Right lung (tissue), 5 donors: Measurements from ENCODE around the gene LRRC34. TPM values are rescaled to one million over a fixed set of nuclear protein-coding genes. Genes with fewer than 3 reads are reported as not detected.

Experiments used
- DNase-seq, 2 donors: peaks; one replicate each; pipeline ENCODE4 v3.0.0-alpha.2; 2013
- polyA plus RNA-seq, 5 donors: library from polyadenylated mRNA; unstranded; fragments of 120-200 nt; gene quantifications; one replicate each; pipeline versions ENCODE4 v1.2.1 to v1.2.3, GENCODE V29; 2013; ENCODE audit warnings: inconsistent platforms in 1 of 5, low replicate concordance in 1 of 5; ENCODE audit not compliant: insufficient read length in 5 of 5, insufficient read depth in 1 of 5

LRRC34 gene
- polyA plus RNA-seq, 5 donors: 8.2 to 18.7 (median 15.7) TPM

DNA sequence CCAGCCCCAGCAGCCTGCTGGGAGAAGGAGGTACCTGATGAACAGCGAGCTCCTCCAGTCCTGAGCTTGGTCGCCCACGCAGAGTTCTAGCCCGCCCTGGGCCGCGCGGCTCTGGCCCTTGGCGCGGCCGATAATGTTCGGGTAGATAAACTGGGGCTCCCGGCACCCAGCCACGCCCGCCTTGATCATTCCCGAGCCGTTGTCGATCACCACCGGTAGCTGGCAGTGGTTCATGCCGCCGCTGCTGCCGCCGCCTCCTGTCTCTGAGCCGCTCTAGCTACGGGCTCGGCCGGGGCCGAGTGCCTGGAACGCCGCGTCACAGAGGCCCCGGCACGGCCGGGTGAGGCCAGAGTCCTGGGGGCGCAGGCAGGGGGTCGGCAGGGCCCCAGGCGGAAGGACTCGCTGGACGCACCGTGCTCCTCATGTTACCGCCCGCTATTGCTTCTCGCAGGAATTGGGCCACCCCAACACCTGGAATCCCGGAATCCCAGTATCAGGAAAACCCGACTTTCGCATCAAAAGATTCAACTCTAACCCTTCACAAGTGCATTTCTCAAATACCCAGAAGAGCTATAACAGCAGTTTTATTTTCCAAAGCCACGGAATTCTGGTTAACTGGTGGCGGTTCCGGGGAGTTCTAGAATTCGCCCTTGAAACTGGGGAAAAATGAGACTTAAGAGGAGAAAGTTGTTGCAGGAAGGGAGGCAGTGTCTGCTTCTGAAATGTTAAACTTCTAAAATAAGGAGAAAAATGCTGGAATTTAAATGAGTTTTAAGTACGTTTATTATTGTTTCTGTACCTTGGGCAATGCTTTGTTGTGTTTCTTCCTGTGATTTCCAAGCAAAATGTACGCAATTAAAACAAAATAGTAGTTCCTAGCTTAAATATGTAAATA, 43.2 kb downstream of the LRRC34 start, which contains the start of gene ACTRT3:
Gene ACTRT3, minus strand, starts transcription at position 275 of the 895 bp plus-strand sequence. Its CDS starts 41 bp downstream, at position 234.
- peak; percentile 51 to 68 for DNase-seq

- DNase-seq: peak; percentile 92 to 94
Observed at GRCh38 chr3:169764882-169765612, 47.7 kb downstream of the LRRC34 start, which contains the start of gene TERC. TERC (minus strand) TSS chr3:169765060.

DNA sequence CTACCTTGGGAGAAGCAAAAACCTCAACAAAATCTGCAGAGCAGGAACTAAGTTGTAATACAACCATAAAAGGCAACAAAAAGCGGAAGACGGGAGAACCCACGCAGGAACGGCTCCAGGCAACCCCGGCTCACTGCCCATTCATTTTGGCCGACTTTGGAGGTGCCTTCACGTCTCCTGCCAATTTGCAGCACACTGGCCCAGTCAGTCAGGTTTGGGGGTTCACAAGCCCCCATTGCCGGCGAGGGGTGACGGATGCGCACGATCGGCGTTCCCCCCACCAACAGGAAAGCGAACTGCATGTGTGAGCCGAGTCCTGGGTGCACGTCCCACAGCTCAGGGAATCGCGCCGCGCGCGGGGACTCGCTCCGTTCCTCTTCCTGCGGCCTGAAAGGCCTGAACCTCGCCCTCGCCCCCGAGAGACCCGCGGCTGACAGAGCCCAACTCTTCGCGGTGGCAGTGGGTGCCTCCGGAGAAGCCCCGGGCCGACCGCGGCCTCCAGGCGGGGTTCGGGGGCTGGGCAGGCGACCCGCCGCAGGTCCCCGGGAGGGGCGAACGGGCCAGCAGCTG, 48.3 kb downstream of the LRRC34 start:
- peak; percentile 56 to 72 for DNase-seq

GRCh38 chr3:169760479-169760878, 52.2 kb downstream of the LRRC34 start:
- no peak for DNase-seq

DNA sequence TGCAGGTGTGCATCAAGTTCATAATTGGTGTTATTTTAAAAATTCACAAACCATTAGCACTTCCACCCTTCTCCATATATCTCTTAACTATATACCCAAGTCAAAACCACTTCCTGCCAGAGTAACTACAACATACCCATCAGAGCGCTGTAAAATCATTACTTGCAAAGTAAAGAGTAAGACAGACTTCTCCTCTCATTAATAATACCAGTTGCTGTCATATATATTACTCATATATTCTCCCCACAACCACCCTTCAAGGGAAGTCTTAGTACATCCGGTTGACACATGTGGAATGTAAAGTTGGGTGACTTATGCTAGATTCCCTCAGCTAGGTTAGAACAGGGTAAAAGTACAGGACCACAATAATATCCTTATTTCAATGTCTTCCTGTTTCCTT, 53.4 kb downstream of the LRRC34 start:
- DNase-seq: no peak

- no peak for DNase-seq
Observed at GRCh38 chr3:169758359-169758994, 54.2 kb downstream of the LRRC34 start.

DNA sequence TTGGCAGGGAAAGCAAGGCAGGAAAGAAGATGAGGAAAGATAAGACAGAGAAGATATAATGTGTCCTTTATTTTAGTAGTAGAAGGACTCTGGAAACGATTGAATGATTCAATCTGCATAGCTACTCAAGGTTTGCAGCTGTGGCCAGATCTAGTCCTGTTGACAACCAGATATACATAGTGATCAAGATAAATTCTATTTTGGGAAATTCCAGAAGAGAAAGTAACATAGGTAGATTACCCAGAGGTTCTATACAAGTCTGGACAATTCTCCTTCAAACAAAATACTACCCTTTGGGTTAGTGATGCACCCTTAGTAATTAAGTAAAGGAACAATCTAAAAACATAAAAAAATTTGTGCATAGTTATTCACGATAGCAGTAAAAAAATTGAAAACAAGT, 57.2 kb downstream of the LRRC34 start:
- no peak for DNase-seq

DNA sequence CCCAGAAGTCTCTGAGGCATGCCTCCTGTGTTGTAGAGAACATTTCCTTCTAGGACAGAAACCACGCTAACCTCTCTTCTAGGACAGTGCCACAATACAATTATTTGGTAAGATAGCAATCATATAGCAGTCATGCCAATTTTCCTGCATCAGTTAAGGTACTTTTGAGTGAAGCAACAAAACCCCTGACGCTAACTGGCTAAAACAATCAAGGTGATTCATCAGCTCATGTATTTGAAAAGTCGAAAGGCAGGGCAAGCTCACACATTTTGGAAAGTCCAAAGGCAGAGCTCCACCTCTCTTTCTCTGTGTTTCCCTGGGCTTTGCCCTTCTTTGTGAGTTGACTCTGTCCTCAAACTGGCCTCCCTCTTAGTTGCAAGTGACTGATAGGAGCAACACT, 58.0 kb downstream of the LRRC34 start:
- DNase-seq: no peak

DNA sequence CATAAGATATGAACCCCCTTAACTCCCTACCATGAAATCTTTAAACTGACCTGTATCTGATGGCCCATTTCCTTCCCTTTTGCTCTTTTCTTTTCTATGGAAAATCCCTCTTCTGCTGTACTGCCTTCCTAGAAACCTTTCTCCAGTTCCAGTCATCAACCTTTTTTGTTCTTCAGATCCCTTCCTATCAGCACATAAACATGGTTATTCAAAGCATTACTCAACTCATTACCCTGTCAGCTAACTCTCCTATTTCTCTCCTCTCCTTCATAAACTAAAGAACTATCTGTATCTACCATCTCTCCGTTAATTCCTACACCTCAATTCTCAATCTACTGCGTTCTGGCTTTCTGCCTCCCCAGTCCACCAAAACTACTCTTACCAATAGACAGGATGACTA, 60.8 kb downstream of the LRRC34 start:
- no peak for DNase-seq

- no peak for DNase-seq
Observed at GRCh38 chr3:169750665-169751064, 62.0 kb downstream of the LRRC34 start.

DNA sequence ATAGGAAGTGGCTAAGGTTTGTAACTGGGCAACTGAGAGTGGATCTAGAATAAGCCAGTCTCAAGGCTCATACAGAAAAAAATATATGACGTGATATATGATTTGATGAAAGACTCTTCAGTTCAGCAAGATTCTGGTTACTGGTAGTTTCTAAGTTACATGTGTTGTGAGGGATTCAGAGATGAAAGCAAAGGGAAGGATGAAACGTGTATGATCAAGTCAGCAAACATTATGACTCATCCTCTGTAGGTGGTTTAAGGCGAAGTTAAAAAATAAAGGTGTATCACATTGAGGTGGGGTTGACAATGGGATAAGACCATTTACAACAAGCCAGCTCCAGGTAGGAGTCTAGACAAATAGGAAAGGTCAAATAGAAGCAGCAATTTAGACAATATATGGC, 64.0 kb downstream of the LRRC34 start:
- DNase-seq: no peak

DNA sequence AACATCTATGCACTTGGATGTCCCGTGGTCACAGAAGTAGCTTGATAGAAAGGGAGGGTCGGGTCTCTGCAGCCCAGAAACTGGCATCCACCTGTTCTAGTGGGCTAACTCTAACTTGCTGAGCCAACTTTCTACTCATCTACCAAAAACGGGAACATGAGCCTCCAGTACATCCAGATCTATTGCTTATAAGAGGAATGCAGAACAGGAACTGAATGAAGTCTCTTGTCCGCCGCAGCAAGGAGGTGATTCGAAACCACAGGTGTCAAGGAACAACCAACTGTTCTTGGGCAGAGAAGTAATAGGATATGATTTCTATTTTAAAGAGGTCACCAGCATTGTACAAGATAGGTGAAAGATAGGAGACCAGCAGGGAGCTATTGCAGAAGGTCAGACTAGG, 65.8 kb downstream of the LRRC34 start:
- no peak for DNase-seq

DNA sequence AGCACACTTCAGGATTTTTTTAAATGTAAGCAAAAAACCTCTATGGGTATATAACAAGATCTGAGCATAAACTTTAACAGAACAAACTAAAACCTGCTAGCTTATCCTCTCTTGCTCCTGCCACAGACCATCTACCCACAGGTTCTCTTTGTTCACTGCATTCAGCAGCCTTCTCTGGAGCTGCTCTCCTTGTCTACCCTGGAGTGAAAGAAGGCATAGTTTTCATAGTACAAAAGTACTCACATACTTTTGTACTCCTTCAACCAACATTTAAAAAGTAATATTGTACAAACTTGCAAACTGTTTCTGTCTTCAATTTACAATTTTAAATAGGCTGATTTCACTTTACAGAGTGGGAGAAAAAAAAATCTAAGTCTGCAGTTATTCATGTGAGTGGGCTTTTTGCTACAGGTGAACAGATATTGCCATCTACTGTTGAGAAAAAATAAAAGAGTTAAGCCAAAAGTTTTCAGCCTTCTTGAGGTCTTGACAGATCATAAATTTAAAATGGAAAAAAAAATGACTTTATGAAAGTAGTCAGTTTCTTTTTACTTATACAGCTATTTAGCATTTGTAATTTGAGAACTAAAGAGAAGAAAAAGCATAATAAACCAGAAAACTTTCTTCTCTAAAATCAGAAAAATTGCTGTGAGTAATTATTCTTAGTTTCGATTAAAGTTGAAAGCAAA, 68.2 kb downstream of the LRRC34 start:
- DNase-seq: peak in 1 of 2 donors; percentile 21

Other genes starting within 250 kb of the LRRC34 start
- gene MECOM, start 149.2 kb downstream of the LRRC34 start, polyA plus RNA-seq: 100 to 1,000 TPM in 4 of 5 donors, 10 to 100 TPM in 1; 98.0 to 171 (median 154) TPM
- gene TERC, start 47.8 kb downstream of the LRRC34 start, polyA plus RNA-seq: under 1 TPM in 1 of 5 donors, not detected in 4; 0.46 TPM
- 1 to 10 TPM; 2.1 to 3.5 (median 2.3) TPM for gene ACTRT3, start 43.3 kb downstream of the LRRC34 start, polyA plus RNA-seq
- 10 to 100 TPM; 23.3 to 38.5 (median 32.0) TPM for gene MYNN, start 39.5 kb downstream of the LRRC34 start, polyA plus RNA-seq
- under 1 TPM in 3 of 5 donors, not detected in 2; 0.13 to 0.16 (median 0.14) TPM for gene LRRIQ4, start within 50 bp of the LRRC34 start, polyA plus RNA-seq
- under 1 TPM in 2 of 5 donors, not detected in 3; 0.06 TPM for gene LRRC31, start 57.0 kb upstream of the LRRC34 start, polyA plus RNA-seq
- gene SAMD7, start 98.7 kb upstream of the LRRC34 start, polyA plus RNA-seq: not detected
- gene SEC62, start 153.9 kb upstream of the LRRC34 start, polyA plus RNA-seq: 100 to 1,000 TPM; 110 to 165 (median 156) TPM
- 10 to 100 TPM in 4 of 5 donors, 1 to 10 TPM in 1; 8.6 to 15.0 (median 12.4) TPM for gene GPR160, start 225.1 kb upstream of the LRRC34 start, polyA plus RNA-seq